ENCODE results near the gene FILIP1L.

DNA sequence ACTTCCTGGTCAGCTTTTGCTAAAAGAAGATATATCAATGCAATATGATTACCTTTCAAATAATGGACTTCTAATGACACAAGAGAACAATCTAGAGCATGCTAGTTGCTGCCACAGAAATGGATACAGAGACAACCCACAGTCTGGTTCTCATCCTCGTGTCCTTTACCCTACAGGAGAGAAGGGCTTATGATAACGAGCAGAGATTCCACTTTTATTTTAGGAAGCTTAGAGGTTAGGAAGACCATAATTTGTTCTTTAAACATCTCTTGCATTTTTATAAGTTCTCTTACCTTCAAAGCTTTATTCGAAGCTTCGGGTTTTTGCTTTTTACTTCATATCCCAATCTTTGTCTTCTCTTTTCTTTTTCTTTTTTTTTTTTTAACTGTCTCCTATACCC, 39.1 kb downstream of the FILIP1L start:
- TF ChIP-seq POLR2A (IDR thresholded peaks at IDR 0.05) = no peak
- TF ChIP-seq, protein P1, sequence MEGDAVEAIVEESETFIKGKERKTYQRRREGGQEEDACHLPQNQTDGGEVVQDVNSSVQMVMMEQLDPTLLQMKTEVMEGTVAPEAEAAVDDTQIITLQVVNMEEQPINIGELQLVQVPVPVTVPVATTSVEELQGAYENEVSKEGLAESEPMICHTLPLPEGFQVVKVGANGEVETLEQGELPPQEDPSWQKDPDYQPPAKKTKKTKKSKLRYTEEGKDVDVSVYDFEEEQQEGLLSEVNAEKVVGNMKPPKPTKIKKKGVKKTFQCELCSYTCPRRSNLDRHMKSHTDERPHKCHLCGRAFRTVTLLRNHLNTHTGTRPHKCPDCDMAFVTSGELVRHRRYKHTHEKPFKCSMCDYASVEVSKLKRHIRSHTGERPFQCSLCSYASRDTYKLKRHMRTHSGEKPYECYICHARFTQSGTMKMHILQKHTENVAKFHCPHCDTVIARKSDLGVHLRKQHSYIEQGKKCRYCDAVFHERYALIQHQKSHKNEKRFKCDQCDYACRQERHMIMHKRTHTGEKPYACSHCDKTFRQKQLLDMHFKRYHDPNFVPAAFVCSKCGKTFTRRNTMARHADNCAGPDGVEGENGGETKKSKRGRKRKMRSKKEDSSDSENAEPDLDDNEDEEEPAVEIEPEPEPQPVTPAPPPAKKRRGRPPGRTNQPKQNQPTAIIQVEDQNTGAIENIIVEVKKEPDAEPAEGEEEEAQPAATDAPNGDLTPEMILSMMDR (IDR thresholded peaks at IDR 0.05) = no peak
- no peak for TF ChIP-seq EP300 (IDR thresholded peaks at IDR 0.05)
